Measurements from ENCODE around the gene PTPRB. TPM values are rescaled to one million over a fixed set of nuclear protein-coding genes. Genes with fewer than 3 reads are reported as not detected.

The PTPRB gene
- total and polyA plus RNA-seq, 2 donors (not counting 3 experiments of a cell fraction or from before 2014, with no cell fraction given), result 64.1 to 151 TPM

GRCh38 chr12:70609203-70609602 is 28.0 kb downstream of the PTPRB start:
- dilution Hi-C loops (cut with MboI; ENCODE audit: extremely low pct_ligation_motif_present, low sequenced_read_pairs) (loop anchor here (25.0 kb wide), 1 partner anchor 103 kb away; no protein-coding TSS in a partner anchor), intact Hi-C loops (cut with micrococcal nuclease) (no loop called here)
- FAIRE-seq, result no peak
- Histone ChIP-seq H4K20me1 (replicated peaks; ENCODE audit: control insufficient read depth, extremely low read depth, insufficient read depth, low read length) (no peaks in the 10 kb centered on the region), H3K27me3 (ENCODE audit: control insufficient read depth in 2 of 2, insufficient read depth in 2 of 2, low read length in 2 of 2) (no peaks in the 10 kb centered on the region), H3K27ac (ENCODE audit: insufficient read depth, low read depth, low read length) (peak overlapping the region; percentile 77), H3K36me3 (ENCODE audit: control insufficient read depth in 2 of 2, extremely low read depth in 1 of 2, insufficient read depth in 2 of 2, low read length in 2 of 2) (peaks cover 6 to 17% of the 10 kb centered on the region in 2 experiments), H3K4me1 (ENCODE audit: control insufficient read depth, extremely low read depth, insufficient read depth, low read length) (peaks cover 67% of the 10 kb centered on the region), H3K4me2 (ENCODE audit: insufficient read depth, low read length) (peak overlapping the region; percentile 57), H3K9me1 (replicated peaks; ENCODE audit: control insufficient read depth, extremely low read depth, insufficient read depth, low read length) (no peaks in the 10 kb centered on the region), H3K4me3 (replicated peaks in 1 of 3; ENCODE audit: insufficient read depth in 1 of 3, low read depth in 1 of 3, low read length in 3 of 3) (peak overlapping the region in 2 of 3 experiments; percentile 33 to 49), H2AFZ (ENCODE audit: low read depth, low read length) (no peak overlapping the region), H3K79me2 (ENCODE audit: control insufficient read depth, insufficient read depth, low read length) (peaks cover 71% of the 10 kb centered on the region), H3K9ac (replicated peaks; ENCODE audit: extremely low read depth, insufficient read depth, low read length) (peak overlapping the region; percentile 71), H3K9me3 (replicated peaks; ENCODE audit: control insufficient read depth, insufficient read depth, low read length) (no peaks in the 10 kb centered on the region)
- ChIA-PET POLR2A (no interaction called here), CTCF (interaction anchor here (1.1 to 2.7 kb wide), 5 partner anchors 9 to 111 kb away, joined by 3 to 35 read pairs (median 4); no protein-coding TSS in a partner anchor)
- TF ChIP-seq FOS (IDR thresholded peaks at IDR 0.05; ENCODE audit: borderline replicate concordance, insufficient read depth, low read length), result no peak
- no peak for TF ChIP-seq POLR2AphosphoS5 (IDR thresholded peaks at IDR 0.05; ENCODE audit: insufficient read depth, low read depth, low read length)
- TF ChIP-seq EZH2 (IDR thresholded peaks at IDR 0.05; ENCODE audit: borderline replicate concordance, low read depth, low read length, severe bottlenecking), result no peak
- no peak for TF ChIP-seq MYC (IDR thresholded peaks at IDR 0.05; ENCODE audit: low read depth, low read length)
- TF ChIP-seq MAX (IDR thresholded peaks at IDR 0.05; ENCODE audit: insufficient read depth, insufficient read length), result no peak
- TF ChIP-seq GATA2 (IDR thresholded peaks at IDR 0.05; ENCODE audit: insufficient read depth, insufficient read length, low read depth, low read length), result no peak
- TF ChIP-seq POLR2A (IDR thresholded peaks at IDR 0.05; ENCODE audit: low read depth, low read length), result no peak
- no peak for TF ChIP-seq JUN (IDR thresholded peaks at IDR 0.05; ENCODE audit: borderline replicate concordance, insufficient read depth, insufficient read length, low read depth)
- TF ChIP-seq, protein P1, sequence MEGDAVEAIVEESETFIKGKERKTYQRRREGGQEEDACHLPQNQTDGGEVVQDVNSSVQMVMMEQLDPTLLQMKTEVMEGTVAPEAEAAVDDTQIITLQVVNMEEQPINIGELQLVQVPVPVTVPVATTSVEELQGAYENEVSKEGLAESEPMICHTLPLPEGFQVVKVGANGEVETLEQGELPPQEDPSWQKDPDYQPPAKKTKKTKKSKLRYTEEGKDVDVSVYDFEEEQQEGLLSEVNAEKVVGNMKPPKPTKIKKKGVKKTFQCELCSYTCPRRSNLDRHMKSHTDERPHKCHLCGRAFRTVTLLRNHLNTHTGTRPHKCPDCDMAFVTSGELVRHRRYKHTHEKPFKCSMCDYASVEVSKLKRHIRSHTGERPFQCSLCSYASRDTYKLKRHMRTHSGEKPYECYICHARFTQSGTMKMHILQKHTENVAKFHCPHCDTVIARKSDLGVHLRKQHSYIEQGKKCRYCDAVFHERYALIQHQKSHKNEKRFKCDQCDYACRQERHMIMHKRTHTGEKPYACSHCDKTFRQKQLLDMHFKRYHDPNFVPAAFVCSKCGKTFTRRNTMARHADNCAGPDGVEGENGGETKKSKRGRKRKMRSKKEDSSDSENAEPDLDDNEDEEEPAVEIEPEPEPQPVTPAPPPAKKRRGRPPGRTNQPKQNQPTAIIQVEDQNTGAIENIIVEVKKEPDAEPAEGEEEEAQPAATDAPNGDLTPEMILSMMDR (IDR thresholded peaks at IDR 0.05; ENCODE audit: extremely low read depth in 1 of 2, insufficient read depth in 1 of 2, low read depth in 1 of 2, low read length in 2 of 2), result no peak
- peak; percentile 58 for DNase-seq (ENCODE audit: low read depth, low spot score)
- BruUV-seq (replicated peaks), result no TSS peak
